GM10847 (cell line): ENCODE results near the gene HSD17B11.

Experiments
- POLR2A ChIP-seq: IDR thresholded peaks from 2 replicates; pipeline ENCODE4 v1.6.1; 2011; ENCODE audit not compliant: insufficient read length; ENCODE audit errors: extremely low read depth

HSD17B11 gene

DNA sequence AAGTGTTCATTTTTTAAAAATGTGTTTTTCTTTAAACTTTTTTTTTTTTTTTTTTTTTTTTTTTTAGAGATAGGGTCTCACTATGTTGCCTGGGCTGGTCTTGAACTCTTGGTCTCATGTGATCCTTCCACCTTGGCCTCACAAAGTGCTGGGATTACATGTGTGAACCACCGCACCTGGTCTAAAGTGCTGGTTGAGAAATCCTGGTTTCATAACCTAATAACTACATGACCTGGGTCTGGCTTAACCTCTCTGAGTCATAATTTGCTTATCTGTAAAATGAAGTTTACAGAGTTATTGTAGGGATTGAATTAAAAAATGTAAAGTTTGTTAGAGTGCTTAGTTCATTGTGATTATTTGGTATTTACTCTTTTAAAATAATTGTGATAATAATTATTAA is 73.5 kb downstream of the HSD17B11 start:
- TF ChIP-seq POLR2A, result no peak

- no peak for TF ChIP-seq POLR2A
These were observed 74.0 kb downstream of the HSD17B11 start for GRCh38 chr4:87316961-87317360.

DNA sequence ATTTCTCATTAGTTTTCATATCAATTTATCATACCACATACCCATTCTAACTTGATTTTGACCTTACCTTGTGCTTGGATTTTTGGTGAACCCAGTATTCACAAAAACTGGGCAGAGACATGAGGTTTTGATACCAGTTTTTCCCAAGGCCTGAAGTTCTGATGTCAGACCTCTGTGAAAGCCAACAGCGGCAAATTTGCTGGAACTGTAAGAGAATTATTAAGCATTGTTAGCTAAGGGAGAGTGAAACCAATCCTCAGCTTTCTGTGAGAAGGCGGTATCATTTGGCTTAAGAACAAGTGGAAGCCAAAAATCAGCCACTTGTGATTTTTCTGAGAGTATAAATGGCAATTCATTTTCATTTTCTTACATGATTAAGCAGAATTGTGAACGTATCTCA is 77.2 kb downstream of the HSD17B11 start:
- TF ChIP-seq POLR2A, result no peak

DNA sequence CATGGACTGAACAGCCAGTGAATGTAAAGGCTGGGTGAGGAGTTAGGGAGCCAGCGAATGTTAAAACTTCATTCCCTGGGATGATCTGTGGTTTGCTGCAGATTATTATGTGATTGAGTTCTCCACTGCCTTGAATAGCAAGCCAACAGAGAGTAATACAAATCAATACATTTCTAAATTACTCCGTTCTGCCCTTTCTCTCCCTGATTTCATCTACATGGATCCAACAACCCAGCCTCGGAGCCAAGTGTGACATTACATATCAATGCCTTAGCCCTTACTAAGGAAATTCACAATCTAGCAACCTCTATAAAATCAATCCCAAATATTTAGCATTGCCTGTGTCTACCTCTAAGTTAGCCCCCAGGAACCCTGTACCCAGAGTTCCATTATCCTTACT is 79.3 kb downstream of the HSD17B11 start:
- no peak for TF ChIP-seq POLR2A

- no peak for TF ChIP-seq POLR2A
These were observed 80.2 kb downstream of the HSD17B11 start for GRCh38 chr4:87310691-87311335.

DNA sequence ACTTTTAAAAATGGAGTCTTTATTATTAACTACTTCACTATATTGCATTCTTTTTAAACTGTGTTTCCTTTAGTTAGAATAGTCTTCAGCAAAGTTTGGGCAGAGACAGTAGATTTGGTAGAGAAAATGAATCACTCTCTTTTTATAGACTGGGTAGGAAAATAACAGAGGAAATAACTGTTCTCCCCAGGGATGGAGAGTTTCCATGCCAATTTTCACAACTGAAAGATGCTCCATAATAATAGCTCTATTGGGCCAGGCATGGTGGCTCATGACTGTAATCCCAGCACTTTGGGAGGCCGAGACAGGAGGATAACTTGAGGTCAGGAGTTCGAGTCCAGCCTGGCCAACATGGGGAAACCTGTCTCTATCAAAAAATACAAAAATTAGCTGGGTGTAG is 81.4 kb downstream of the HSD17B11 start:
- TF ChIP-seq POLR2A, result no peak

GRCh38 chr4:87306056-87306455 is 84.9 kb downstream of the HSD17B11 start:
- no peak for TF ChIP-seq POLR2A

- no peak for TF ChIP-seq POLR2A
These were observed 85.4 kb downstream of the HSD17B11 start for GRCh38 chr4:87305562-87305961.

- TF ChIP-seq POLR2A, result no peak
These were observed 86.1 kb downstream of the HSD17B11 start for GRCh38 chr4:87304745-87305432.

- no peak for TF ChIP-seq POLR2A
These were observed 91.1 kb downstream of the HSD17B11 start for GRCh38 chr4:87299898-87300297.

DNA sequence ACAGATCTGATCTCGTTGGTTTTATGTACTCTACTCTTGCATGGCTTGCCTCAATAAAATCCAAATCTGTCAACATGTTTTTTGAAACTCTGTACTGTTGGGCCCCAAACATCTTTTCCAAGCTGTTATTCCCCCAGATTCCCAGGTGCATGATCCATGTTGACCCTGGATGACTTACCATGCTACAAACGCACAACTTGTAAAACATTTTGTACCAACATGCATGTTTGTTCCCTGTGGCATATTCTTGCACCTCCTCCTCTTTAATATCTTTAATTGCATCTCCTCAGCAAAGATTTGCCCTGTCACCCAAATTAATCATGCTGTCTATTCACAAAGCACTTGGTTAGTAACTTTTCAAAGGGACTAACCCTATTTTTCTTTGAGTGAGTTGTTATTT is 92.6 kb downstream of the HSD17B11 start:
- TF ChIP-seq POLR2A, result no peak

DNA sequence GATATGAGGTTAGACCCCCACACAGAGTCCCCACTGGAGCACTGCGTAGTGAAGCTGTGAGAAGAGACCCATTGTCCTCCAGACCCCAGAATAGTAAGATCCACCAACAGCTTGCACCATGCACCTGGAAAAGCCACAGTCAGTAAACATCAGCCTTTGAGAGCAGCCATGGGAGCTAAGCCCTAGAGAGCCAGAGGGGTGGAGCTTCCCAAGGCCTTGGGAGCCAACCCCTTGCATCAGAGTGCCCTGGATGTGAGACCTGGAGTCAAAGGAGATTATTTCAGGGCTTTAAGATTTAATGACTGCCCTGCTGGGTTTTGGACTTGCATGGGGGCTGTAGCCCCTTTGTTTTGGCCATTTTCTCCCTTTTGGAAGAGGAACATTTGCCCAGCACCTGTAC is 104.0 kb downstream of the HSD17B11 start:
- TF ChIP-seq POLR2A, result no peak
